ENCODE results near the gene METTL4.

METTL4 gene

DNA sequence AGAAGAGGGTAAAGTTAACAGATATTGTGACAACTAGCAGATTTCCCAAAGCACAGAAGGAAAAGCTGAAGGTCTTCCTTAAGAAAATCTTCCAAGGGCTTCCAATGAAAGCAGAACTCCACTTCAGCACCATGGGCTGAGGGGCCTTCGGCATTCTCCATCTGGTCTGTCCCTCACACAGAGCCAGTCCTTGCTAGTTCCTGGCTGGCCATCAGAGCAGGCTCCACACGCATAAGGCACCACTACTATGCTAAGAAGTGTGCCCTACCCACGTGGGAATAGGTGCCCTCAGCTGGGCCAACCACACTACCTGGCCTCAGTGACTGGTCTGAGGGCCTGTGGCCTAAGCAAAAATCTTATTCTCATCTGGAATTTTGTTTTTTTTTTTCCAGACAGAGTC is 73.5 kb downstream of the METTL4 start:
- Histone ChIP-seq H3K79me2 (ENCODE audit: control insufficient read depth, low read length) (no peaks in the 10 kb centered on the region), H4K20me1 (ENCODE audit: control insufficient read depth, insufficient read depth, low read depth, low read length) (no peaks in the 10 kb centered on the region), H3F3A (ENCODE audit: control insufficient read depth, insufficient read depth) (no peaks in the 10 kb centered on the region), H3K9me3 (ENCODE audit: control insufficient read depth, insufficient read depth, low read length) (no peaks in the 10 kb centered on the region), H3K36me3 (ENCODE audit: control insufficient read depth, low read length) (no peaks in the 10 kb centered on the region), H3K27ac (ENCODE audit: low read depth, low read length) (no peak overlapping the region), H3K4me2 (ENCODE audit: low read length) (no peak overlapping the region), H3K4me3 (ENCODE audit: low read length) (no peak overlapping the region), H3K27me3 (ENCODE audit: control insufficient read depth, low read length) (no peaks in the 10 kb centered on the region; the same call in 1 of the 2 replicates), H3K4me1 (ENCODE audit: control insufficient read depth, low read length) (no peaks in the 10 kb centered on the region), H3K9me2 (replicated peaks; ENCODE audit: control insufficient read depth, low read length) (no peaks in the 10 kb centered on the region)
- TF ChIP-seq EZH2phosphoT487 (IDR thresholded peaks at IDR 0.05; ENCODE audit: borderline replicate concordance, low read length), result no peak
- TF ChIP-seq, protein P1, sequence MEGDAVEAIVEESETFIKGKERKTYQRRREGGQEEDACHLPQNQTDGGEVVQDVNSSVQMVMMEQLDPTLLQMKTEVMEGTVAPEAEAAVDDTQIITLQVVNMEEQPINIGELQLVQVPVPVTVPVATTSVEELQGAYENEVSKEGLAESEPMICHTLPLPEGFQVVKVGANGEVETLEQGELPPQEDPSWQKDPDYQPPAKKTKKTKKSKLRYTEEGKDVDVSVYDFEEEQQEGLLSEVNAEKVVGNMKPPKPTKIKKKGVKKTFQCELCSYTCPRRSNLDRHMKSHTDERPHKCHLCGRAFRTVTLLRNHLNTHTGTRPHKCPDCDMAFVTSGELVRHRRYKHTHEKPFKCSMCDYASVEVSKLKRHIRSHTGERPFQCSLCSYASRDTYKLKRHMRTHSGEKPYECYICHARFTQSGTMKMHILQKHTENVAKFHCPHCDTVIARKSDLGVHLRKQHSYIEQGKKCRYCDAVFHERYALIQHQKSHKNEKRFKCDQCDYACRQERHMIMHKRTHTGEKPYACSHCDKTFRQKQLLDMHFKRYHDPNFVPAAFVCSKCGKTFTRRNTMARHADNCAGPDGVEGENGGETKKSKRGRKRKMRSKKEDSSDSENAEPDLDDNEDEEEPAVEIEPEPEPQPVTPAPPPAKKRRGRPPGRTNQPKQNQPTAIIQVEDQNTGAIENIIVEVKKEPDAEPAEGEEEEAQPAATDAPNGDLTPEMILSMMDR (IDR thresholded peaks at IDR 0.05; ENCODE audit: low read depth, low read length, poor library complexity, severe bottlenecking), result no peak

- Histone ChIP-seq H3K4me2 (ENCODE audit: low read length) (no peak overlapping the region), H3F3A (ENCODE audit: control insufficient read depth, insufficient read depth) (no peaks in the 10 kb centered on the region), H3K36me3 (ENCODE audit: control insufficient read depth, low read length) (no peaks in the 10 kb centered on the region), H3K4me1 (ENCODE audit: control insufficient read depth, low read length) (no peaks in the 10 kb centered on the region), H3K9me3 (ENCODE audit: control insufficient read depth, insufficient read depth, low read length) (no peaks in the 10 kb centered on the region), H3K9me2 (replicated peaks; ENCODE audit: control insufficient read depth, low read length) (no peaks in the 10 kb centered on the region), H3K4me3 (ENCODE audit: low read length) (no peak overlapping the region), H3K27ac (ENCODE audit: low read depth, low read length) (no peak overlapping the region), H3K79me2 (ENCODE audit: control insufficient read depth, low read length) (no peaks in the 10 kb centered on the region), H4K20me1 (ENCODE audit: control insufficient read depth, insufficient read depth, low read depth, low read length) (no peaks in the 10 kb centered on the region), H3K27me3 (ENCODE audit: control insufficient read depth, low read length) (no peaks in the 10 kb centered on the region; the same call in 1 of the 2 replicates)
- TF ChIP-seq, protein P1 (IDR thresholded peaks at IDR 0.05; ENCODE audit: low read depth, low read length, poor library complexity, severe bottlenecking), result no peak
- TF ChIP-seq EZH2phosphoT487 (IDR thresholded peaks at IDR 0.05; ENCODE audit: borderline replicate concordance, low read length), result no peak
Measured at GRCh38 chr18:2495381-2495780, 75.9 kb downstream of the METTL4 start.

- no peaks in the 10 kb centered on the region for H4K20me1 ChIP-seq (ENCODE audit: control insufficient read depth, insufficient read depth, low read depth, low read length)
- no peaks in the 10 kb centered on the region for H3F3A ChIP-seq (ENCODE audit: control insufficient read depth, insufficient read depth)
- TF ChIP-seq EZH2phosphoT487 (IDR thresholded peaks at IDR 0.05; ENCODE audit: borderline replicate concordance, low read length), result no peak
- TF ChIP-seq, protein P1 (IDR thresholded peaks at IDR 0.05; ENCODE audit: low read depth, low read length, poor library complexity, severe bottlenecking), result no peak
- no peaks in the 10 kb centered on the region for H3K79me2 ChIP-seq (ENCODE audit: control insufficient read depth, low read length)
- no peak overlapping the region for H3K27ac ChIP-seq (ENCODE audit: low read depth, low read length)
- no peaks in the 10 kb centered on the region; the same call in 1 of the 2 replicates for H3K27me3 ChIP-seq (ENCODE audit: control insufficient read depth, low read length)
- H3K9me2 ChIP-seq (replicated peaks; ENCODE audit: control insufficient read depth, low read length), result no peaks in the 10 kb centered on the region
- H3K36me3 ChIP-seq (ENCODE audit: control insufficient read depth, low read length), result no peaks in the 10 kb centered on the region
- no peaks in the 10 kb centered on the region for H3K9me3 ChIP-seq (ENCODE audit: control insufficient read depth, insufficient read depth, low read length)
- no peaks in the 10 kb centered on the region for H3K4me1 ChIP-seq (ENCODE audit: control insufficient read depth, low read length)
- H3K4me2 ChIP-seq (ENCODE audit: low read length), result no peak overlapping the region
- no peak overlapping the region for H3K4me3 ChIP-seq (ENCODE audit: low read length)
Measured at GRCh38 chr18:2494921-2495320, 76.4 kb downstream of the METTL4 start.

Data from DOHH2 (cell line).